HG02610 (cell line): ENCODE measurements around the gene ABHD1.

Experiments
- ATAC-seq: cut with Tn5 transposase; IDR thresholded peaks from one replicate; pipeline ENCODE4 v1.9.1; 2021; ENCODE audit warnings: mild to moderate bottlenecking, moderate library complexity; ENCODE audit not compliant: unreplicated experiment

Gene ABHD1

GRCh38 chr2:27086724-27087593 lies 36.7 kb upstream of the ABHD1 start, which contains the start of gene KHK:
Gene KHK, plus strand, starts transcription at chr2:27086772. Its CDS starts 488 bp downstream, at chr2:27087260.
- ATAC-seq = peak; percentile 12

- ATAC-seq = no peak
Measured at GRCh38 chr2:27087823-27088410, 35.7 kb upstream of the ABHD1 start.

DNA sequence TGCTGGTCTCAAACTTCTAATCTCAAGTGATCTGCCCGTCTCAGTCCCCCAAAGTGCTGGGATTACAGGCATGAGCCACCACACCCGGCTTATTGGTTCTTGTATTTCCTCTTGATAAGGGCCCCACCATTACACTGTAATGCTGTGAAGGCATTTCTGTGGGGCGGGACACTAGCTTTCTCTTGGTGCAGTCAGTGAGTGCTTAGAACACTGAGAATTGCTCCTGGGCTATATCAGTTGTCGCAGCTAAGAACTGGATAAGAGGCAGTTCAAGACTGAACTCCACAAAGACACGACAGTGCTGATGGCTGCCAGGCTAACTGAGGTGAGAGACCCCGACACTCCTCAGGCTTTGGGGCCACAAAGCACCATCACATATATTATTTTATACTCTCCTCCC lies 35.0 kb upstream of the ABHD1 start:
- ATAC-seq = no peak

GRCh38 chr2:27089111-27089954 lies 34.3 kb upstream of the ABHD1 start:
- no peak for ATAC-seq

- no peak for ATAC-seq
Measured at GRCh38 chr2:27091746-27092695, 31.6 kb upstream of the ABHD1 start.

GRCh38 chr2:27092696-27093429 lies 30.8 kb upstream of the ABHD1 start:
- no peak for ATAC-seq

GRCh38 chr2:27093430-27094352 lies 29.9 kb upstream of the ABHD1 start:
- ATAC-seq = no peak

DNA sequence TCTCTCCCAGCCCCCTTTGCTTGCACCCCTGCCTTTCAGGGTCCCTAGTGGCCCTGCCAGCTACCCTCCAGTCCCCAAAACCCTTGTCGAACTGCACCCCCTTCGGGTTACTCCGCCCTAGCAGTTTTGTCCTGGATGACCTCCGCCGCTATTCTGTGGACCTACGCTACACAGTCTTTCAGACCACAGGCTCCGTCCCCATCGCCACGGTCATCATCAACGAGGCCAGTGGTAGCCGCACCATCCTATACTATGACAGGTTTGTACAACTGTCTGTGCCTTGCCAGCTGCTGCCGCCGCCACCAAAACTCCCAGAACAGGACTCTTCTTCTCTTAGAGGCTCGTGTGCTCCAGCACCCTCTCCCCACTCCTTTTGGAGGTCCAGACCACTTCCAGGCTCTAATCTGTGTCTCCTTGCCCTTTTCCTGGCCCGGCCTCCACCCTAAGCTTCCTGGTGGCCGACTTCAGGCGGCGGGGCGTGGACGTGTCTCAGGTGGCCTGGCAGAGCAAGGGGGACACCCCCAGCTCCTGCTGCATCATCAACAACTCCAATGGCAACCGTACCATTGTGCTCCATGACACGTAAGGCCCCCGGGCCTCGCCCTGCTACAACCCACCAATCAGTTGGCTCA lies 29.1 kb upstream of the ABHD1 start:
- no peak for ATAC-seq

DNA sequence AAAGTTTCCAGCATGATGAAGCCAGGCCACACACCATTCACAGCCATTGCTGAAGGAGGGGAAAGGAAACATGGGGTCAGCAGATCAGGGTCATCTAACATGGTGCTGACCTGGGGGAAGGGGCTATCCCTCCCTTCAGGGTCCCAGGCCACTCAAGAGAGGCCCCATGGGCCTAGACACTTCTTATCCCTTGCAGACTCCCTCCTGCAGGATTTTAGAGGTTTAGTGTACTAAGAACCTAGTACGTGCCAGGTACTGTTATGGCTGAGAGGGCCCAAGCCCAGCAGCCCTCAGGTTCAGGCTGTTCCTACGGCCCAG lies 28.2 kb upstream of the ABHD1 start:
- ATAC-seq = no peak

DNA sequence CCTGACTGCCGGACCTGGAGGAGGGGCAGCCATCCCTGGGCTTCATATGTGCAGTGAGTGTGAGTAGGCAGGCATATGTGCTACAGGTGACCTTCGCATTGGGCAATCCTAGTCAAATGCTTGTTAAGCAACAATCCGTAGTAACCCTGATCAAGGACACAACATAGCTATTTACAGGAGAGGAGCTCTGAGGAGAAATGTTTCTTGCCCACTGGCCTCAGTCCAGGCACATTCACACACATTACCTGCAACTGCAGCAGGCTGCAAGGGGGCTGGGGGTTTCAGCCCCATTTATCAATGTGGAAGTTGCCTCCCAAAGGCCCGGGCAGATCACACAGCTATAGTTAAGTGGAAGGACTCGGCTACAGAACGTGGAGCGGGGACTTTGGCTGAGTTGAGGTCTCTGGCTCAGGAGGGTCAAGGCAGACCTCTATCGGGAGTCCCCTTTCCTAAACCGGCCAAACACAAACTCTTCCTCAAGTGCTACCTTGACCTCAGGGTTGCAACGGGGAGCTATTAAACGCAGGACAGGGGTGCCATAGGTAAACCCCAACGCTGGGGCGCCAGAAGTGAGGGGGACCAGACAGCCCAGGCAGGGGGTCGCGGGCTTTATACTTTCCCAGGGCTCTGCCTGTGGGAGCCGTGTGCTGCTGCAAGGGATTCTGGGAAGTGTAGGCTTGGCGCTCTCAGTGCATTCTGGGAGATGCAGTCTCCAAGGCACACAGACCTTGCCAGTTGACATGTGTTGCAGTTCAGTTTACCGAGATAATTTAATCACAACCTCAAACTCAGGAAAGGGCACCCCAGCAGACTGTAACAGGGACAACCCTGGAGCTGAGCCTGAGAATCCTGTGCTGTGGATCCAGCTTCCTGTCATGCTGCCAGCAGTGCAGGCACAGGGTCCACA lies 27.6 kb upstream of the ABHD1 start:
- peak; percentile 59 for ATAC-seq

DNA sequence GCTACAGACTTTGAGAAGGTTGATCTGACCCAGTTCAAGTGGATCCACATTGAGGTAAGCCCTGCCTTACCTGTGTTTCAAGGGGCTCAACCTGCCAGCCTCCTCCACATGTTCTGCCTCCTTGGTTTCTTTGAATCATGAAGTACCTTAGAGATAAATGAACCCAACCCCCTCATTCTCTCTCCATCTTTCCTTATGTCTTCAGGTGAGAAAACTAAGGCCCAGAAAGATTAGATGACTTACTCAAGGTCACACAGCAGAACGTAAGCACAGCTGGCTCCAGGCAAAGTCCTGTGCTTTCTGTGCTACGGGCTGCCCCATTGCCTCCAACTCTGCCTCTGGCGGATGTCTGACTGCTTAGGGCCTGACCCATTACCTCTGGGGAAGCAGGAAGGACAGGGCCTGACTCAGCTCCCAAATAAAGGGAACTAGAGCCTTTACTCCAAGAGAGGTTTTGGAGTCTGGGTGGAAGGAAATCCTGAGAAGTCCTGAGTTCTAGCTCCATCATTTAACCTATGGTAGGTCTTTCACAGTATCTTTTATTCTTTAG lies 26.8 kb upstream of the ABHD1 start:
- ATAC-seq = no peak

DNA sequence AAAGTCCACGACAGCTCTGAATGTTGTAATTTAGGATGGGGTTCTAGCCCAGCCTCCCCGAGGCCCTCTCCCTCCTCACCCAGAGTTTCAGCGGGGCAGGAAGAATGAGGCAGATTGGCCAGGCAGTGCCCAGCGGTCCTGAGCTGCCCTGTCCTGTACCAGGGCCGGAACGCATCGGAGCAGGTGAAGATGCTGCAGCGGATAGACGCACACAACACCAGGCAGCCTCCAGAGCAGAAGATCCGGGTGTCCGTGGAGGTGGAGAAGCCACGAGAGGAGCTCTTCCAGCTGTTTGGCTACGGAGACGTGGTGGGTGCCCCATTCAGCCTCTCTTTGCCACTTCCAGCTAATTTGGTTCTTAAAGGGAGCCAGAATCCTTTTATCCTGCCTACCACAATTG lies 26.3 kb upstream of the ABHD1 start:
- ATAC-seq = no peak

DNA sequence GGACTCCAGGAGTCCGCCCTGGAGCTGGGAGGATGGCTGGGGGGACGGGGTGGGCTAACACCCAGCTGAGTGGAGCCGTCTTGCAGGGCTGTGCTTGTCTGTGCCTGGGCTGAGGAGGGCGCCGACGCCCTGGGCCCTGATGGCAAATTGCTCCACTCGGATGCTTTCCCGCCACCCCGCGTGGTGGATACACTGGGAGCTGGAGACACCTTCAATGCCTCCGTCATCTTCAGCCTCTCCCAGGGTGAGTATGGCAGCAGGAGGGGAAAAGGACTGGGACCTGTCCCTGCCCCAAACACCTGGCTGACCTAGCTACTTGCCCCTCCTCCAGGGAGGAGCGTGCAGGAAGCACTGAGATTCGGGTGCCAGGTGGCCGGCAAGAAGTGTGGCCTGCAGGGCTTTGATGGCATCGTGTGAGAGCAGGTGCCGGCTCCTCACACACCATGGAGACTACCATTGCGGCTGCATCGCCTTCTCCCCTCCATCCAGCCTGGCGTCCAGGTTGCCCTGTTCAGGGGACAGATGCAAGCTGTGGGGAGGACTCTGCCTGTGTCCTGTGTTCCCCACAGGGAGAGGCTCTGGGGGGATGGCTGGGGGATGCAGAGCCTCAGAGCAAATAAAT lies 24.2 kb upstream of the ABHD1 start:
- ATAC-seq = no peak

DNA sequence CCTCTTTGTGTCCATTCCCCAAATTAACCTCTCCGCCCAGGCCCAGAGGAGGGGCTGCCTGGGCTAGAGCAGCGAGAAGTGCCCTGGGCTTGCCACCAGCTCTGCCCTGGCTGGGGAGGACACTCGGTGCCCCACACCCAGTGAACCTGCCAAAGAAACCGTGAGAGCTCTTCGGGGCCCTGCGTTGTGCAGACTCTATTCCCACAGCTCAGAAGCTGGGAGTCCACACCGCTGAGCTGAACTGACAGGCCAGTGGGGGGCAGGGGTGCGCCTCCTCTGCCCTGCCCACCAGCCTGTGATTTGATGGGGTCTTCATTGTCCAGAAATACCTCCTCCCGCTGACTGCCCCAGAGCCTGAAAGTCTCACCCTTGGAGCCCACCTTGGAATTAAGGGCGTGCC lies 23.6 kb upstream of the ABHD1 start:
- ATAC-seq = no peak

GRCh38 chr2:27102329-27102728 lies 21.3 kb upstream of the ABHD1 start:
- ATAC-seq = no peak

- no peak for ATAC-seq
Measured at GRCh38 chr2:27105981-27106380, 17.6 kb upstream of the ABHD1 start.

- no peak for ATAC-seq
Measured at GRCh38 chr2:27108221-27108620, 15.4 kb upstream of the ABHD1 start.
